HG03571 (cell line): ENCODE results near the gene DTYMK.
"Not testable (repeated sequence)": the region's sequence is repeated elsewhere in the genome, so short reads cannot be mapped to it uniquely, and the experiment has no call there.

Experiments used
- ATAC-seq: cut with Tn5 transposase; IDR thresholded peaks from one replicate; pipeline ENCODE4 v1.9.1; 2021; ENCODE audit not compliant: unreplicated experiment

The DTYMK gene

GRCh38 chr2:241673189-241673663, 13.4 kb downstream of the DTYMK start:
- ATAC-seq: no peak

- no peak for ATAC-seq
Observed at GRCh38 chr2:241672243-241673188, 14.1 kb downstream of the DTYMK start.

DNA sequence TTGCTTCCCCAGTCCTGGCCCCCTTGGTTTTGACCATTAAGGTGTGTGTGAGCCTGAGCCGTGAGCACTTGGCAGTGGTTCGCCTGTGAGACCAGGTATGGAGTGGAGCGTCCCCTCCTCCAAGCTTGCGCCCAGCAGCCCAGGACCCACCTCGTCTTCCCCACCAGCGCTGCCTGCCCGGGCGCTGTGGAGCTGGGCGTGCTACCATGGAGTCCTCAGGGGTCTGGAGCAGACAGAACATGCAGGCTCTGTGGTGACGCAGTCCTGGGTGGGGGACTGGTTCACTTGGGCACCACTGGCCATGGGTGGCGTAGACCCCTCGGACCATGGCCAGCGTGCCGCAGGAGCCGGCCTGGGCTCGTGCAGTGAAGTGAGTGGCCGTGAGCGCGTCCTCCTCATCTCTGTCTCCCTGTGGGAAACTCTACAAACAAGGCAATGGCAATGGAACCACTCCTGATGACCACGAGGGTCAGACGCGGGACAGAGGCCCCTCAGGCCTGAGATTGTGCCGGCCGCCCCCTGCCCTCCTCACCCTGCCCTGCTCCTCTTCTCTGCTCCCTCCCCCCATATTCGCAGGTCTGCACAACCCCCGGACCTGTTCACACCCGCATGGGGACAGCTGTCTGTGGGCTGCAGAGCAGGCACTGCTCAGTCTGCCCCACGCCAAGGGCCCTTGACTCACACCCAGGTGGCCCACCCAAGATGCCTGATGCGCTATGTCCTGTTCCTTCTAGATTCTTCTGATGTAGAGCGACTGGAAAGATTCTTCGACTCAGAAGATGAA, 15.0 kb downstream of the DTYMK start:
- no peak for ATAC-seq

GRCh38 chr2:241670333-241671110, 16.1 kb downstream of the DTYMK start:
- ATAC-seq: no peak

- no peak for ATAC-seq
Observed at GRCh38 chr2:241668839-241669238, 17.8 kb downstream of the DTYMK start.

- no peak for ATAC-seq
Observed at GRCh38 chr2:241668354-241668753, 18.3 kb downstream of the DTYMK start.

- no peak for ATAC-seq
Observed at GRCh38 chr2:241666627-241667400, 19.8 kb downstream of the DTYMK start.

GRCh38 chr2:241665731-241666440, 20.7 kb downstream of the DTYMK start:
- ATAC-seq: no peak

- not testable (repeated sequence) for ATAC-seq
Observed at GRCh38 chr2:241662731-241663130, 23.9 kb downstream of the DTYMK start.

DNA sequence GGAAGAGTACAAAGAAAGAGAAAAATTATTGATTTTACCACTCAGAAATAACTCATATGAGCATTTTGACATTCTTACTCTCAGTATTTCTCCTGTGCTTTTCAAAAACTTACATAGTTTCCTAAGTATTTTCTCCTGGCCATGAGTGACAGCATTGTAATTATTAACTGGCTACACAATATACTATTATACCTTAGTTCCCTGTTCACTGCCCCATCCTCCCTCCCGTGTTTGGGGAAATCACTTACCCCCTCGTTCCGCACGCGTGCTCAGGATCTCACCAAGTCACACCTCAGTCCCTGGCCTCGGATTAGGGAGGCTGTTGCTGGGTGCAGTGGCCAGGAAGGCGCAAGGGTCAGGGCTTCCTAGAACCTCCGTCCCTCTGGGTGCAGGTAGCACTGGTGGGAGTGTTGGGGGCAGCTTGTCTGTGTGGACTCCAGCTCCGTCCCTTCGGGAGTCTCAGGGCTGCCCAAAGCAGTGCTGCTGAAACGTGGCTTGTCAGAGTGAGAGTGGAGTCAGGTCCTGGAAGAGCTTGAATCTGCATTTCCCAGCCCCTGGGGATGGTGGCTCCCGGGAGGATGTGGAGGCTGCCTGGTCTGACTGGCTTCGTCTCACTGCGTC, 25.9 kb downstream of the DTYMK start:
- ATAC-seq: no peak

GRCh38 chr2:241659150-241659739, 27.4 kb downstream of the DTYMK start:
- ATAC-seq: no peak

DNA sequence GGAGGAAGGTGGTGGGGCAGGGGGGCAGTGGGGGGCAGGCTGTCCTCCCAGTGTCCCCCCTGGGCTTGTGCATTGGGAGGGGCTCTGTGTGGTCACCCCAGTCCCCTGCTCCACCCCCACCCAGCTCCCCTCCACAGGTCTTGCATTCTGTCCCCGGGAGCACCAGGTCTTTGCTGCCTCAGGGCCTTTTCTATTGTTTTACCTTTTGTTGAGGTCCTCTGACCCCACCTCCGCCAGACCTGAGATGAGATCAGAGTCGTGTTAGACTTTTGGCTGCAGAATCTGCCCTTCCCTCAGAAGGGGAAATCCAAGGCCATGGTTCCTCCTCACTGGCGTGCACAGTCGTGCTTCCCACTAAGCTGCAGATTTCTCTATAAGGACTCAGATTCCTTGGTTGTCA, 28.3 kb downstream of the DTYMK start:
- no peak for ATAC-seq

DNA sequence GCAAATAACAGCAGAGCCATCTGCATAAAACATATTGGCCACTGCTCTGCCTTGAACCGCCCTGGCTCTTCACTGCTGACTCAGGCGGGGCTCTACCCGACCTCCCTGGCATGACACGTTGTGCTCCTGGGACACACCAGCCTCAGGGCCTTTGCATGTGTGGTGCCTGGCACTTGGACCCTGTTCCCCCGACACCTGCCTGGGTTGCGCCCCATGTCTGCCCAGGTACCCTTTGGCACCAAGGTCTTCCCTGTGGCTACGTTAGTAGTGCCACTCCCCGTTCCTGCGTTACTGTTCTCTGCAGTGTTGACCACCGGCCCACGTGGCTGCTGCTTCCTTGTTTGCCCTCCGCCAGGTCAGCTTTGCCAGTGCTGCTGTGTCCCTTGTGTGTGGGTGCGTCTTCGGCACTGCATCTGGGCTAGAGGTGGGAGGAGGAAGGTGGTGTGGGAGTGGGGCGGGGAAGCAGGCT, 28.8 kb downstream of the DTYMK start:
- ATAC-seq: no peak

- no peak for ATAC-seq
Observed at GRCh38 chr2:241656190-241656741, 30.3 kb downstream of the DTYMK start.

GRCh38 chr2:241655516-241656189, 31.0 kb downstream of the DTYMK start:
- ATAC-seq: no peak

GRCh38 chr2:241654551-241654950, 32.1 kb downstream of the DTYMK start:
- no peak for ATAC-seq

DNA sequence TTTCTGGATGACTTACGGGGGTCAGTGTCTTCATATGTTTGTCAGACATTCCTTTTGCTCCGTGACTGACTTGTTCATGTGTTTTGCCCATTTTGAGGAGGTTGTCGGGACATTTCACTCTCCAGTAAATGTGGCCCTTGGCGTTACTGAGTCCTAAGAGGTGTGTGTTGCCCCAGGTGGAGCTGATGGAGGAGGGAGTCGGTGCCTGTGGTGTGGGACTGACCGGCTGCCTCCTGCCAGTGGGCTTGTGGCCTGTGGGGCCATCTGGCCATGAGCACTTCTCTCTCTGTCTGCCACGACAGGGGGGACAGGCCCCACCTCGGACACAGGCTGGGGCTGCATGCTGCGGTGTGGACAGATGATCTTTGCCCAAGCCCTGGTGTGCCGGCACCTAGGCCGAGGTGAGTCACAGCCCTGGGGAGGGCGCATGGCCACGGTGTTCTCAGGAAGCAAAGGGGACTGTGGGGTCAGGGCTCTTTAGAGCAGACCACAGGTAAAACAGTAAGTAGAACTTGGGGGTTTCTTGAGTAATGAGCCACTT, 33.3 kb downstream of the DTYMK start:
- no peak for ATAC-seq

DNA sequence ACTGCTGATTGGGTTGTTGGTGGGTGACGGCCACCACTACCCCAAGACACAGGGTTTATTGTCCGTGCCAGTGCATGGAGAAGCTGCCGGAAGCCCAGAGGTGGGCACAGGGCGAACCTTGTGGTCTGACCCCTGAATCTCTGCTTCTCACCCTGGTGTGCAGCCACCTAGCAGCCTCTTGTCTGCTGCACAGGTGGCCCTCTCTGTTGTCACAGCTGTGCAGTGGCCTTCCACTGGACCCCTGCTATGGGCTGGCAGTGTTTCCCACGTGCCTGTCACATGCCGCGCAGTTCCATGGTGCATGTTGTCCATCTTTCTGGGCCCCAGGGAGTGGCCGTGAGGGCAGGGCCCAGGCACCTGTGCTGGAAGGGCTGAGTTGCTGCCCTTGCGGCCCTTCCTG, 33.9 kb downstream of the DTYMK start:
- ATAC-seq: no peak
